ENCODE measurements around the gene SLC35G6.
"Not testable (repeated sequence)": the region's sequence is repeated elsewhere in the genome, so short reads cannot be mapped to it uniquely, and the experiment has no call there.

The SLC35G6 gene

GRCh38 chr17:7477392-7478275, 3.6 kb upstream of the SLC35G6 start:
- TF ChIP-seq CTCF (conservative IDR thresholded peaks at IDR 0.05), result no peak
- TF ChIP-seq ZFX (IDR thresholded peaks at IDR 0.05), result no peak
- no peak overlapping the region for H3K27ac ChIP-seq

- no peak for TF ChIP-seq CTCF (conservative IDR thresholded peaks at IDR 0.05)
- H3K27ac ChIP-seq, result peak overlapping the region; percentile 80
These were observed 2.7 kb upstream of the SLC35G6 start for GRCh38 chr17:7478276-7479212.

GRCh38 chr17:7479213-7480088, 1.8 kb upstream of the SLC35G6 start, which contains the start of gene ZBTB4:
ZBTB4 (minus strand) TSS chr17:7479631; CDS start chr17:7466801, 12,830 bp downstream.
- TF ChIP-seq CTCF (conservative IDR thresholded peaks at IDR 0.05) (no peak), ZFX (IDR thresholded peaks at IDR 0.05) (peak; percentile 27; the same call in 1 of the 2 replicates)
- peak within 1 kb of the TSS; percentile 80 for H3K27ac ChIP-seq

- no peak for TF ChIP-seq CTCF (conservative IDR thresholded peaks at IDR 0.05)
- H3K27ac ChIP-seq, result peak overlapping the region; percentile 80
These were observed 1.2 kb upstream of the SLC35G6 start for GRCh38 chr17:7480089-7480384.

GRCh38 chr17:7481842-7482741, 846 bp downstream of the SLC35G6 start:
- not testable (repeated sequence) for H3K27ac ChIP-seq

- H3K27ac ChIP-seq, result peak overlapping the region; percentile 93; the same call in 1 of the 2 replicates
These were observed 1.5 kb downstream of the SLC35G6 start for GRCh38 chr17:7482742-7483088.

GRCh38 chr17:7483255-7484066, 2.2 kb downstream of the SLC35G6 start:
- H3K27ac ChIP-seq, result peak overlapping the region; percentile 93
- TF ChIP-seq CTCF (conservative IDR thresholded peaks at IDR 0.05), result no peak
- no peak for TF ChIP-seq ZFX (IDR thresholded peaks at IDR 0.05)
